Subcutaneous adipose tissue (tissue), 4 donors: Measurements from ENCODE around the gene COL28A1. TPM values are rescaled to one million over a fixed set of nuclear protein-coding genes. Genes with fewer than 3 reads are reported as not detected.

ENCODE experiments used
- total RNA-seq, 4 donors: library from RNA; depleted of rRNA; stranded (reverse); fragments of >200 nt; gene quantifications; one replicate each; pipeline ENCODE4 v1.1.0, GENCODE V29; 2016
- TF ChIP-seq, protein P1 (sequence below): fragments of 450-650 bp; IDR thresholded peaks from one replicate; pipeline ENCODE4 v1.5.1; 2016; ENCODE audit warnings: low read depth, mild to moderate bottlenecking, control low read depth, antibody characterized with exemption, moderate library complexity

Gene COL28A1
- total RNA-seq, 4 donors from 2014 or later, result 0.51 to 3.2 (median 1.8) TPM

GRCh38 chr7:7311001-7311400 is 224.7 kb downstream of the COL28A1 start:
- TF ChIP-seq, protein P1, sequence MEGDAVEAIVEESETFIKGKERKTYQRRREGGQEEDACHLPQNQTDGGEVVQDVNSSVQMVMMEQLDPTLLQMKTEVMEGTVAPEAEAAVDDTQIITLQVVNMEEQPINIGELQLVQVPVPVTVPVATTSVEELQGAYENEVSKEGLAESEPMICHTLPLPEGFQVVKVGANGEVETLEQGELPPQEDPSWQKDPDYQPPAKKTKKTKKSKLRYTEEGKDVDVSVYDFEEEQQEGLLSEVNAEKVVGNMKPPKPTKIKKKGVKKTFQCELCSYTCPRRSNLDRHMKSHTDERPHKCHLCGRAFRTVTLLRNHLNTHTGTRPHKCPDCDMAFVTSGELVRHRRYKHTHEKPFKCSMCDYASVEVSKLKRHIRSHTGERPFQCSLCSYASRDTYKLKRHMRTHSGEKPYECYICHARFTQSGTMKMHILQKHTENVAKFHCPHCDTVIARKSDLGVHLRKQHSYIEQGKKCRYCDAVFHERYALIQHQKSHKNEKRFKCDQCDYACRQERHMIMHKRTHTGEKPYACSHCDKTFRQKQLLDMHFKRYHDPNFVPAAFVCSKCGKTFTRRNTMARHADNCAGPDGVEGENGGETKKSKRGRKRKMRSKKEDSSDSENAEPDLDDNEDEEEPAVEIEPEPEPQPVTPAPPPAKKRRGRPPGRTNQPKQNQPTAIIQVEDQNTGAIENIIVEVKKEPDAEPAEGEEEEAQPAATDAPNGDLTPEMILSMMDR, result no peak

DNA sequence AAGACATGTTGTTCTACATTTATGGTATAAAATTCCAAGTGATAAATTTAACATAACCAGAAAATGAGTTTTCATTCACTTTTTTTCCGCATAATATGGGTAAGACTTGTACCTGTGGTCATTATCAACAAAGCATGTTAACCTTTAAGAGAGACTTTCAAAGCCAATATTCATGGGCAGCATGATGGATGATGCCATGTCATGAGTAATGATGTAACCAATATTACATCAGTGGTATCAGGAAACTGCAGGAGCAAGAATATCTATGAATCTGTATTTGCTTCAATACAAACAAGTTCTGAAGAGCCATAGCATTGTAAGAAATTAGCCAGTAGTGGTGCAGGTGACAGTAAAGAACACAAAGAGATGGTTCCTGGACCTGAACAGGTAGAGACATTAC is 226.5 kb downstream of the COL28A1 start:
- TF ChIP-seq, protein P1, result no peak

Other genes starting within 250 kb of the COL28A1 start
- gene MIOS, start 31.0 kb upstream of the COL28A1 start, total RNA-seq, result 10 to 100 TPM; 24.7 to 44.5 (median 37.5) TPM
- gene UMAD1, start 104.9 kb upstream of the COL28A1 start, total RNA-seq, result 10 to 100 TPM in 3 of 4 donors, 1 to 10 TPM in 1; 9.4 to 17.8 (median 12.1) TPM
- 10 to 100 TPM; 10.5 to 22.7 (median 16.9) TPM for gene RPA3, start 182.7 kb upstream of the COL28A1 start, total RNA-seq